ENCODE results near the gene YTHDC2.

GRCh38 chr5:113520429-113520828, 6.9 kb downstream of the YTHDC2 start:
- no peak for TF ChIP-seq POLR2A (IDR thresholded peaks at IDR 0.05)
- no peak for TF ChIP-seq CTCF (IDR thresholded peaks at IDR 0.05)
